Right ventricle myocardium inferior (tissue), 1 donor: ENCODE results near the gene PRKCE. TPM values are rescaled to one million over a fixed set of nuclear protein-coding genes. Genes with fewer than 3 reads are reported as not detected.
A peak's percentile ranks its signal among the peaks of the same experiment; 100 is the strongest.

Source experiments
- ATAC-seq: fragments of 200-7000 bp; cut with Tn5 transposase; one replicate; pipeline ENCODE4 v1.9.1; 2020; ENCODE audit warnings: mild to moderate bottlenecking, moderate library complexity
- DNase-seq: peaks from one replicate; pipeline ENCODE4 v3.0.0; 2021; ENCODE audit errors: missing footprints
- intact Hi-C: fragments of 100-400 bp; cut with DNase I; formaldehyde crosslinking; loops from one replicate; pipeline ENCODE4 v1.11.0; 2022
- total RNA-seq: library from RNA; stranded (reverse); fragmentation: NEBNext Ultra II Directional; extraction: Animal tissue kit (Norgen Biotek cat#: 25700); gene quantifications from one replicate; pipeline ENCODE4 v1.2.1, GENCODE V29; 2021
- donor health status: DM: no; HTN: yes; CAD: no; lungs with severe emphysema.

The PRKCE gene
- total RNA-seq, 1 donor from 2014 or later: 17.8 TPM

GRCh38 chr2:46082531-46083485 lies 431.3 kb downstream of the PRKCE start:
- DNase-seq (peak; percentile 74), ATAC-seq (peak; percentile 92)
- intact Hi-C loops: no loop called here

- DNase-seq (no peak), ATAC-seq (no peak)
- intact Hi-C loops: no loop called here
Measured at GRCh38 chr2:46086578-46087070, 435.1 kb downstream of the PRKCE start.

GRCh38 chr2:46087492-46087891 lies 436.0 kb downstream of the PRKCE start:
- no peak for DNase-seq
- intact Hi-C loops: no loop called here
- ATAC-seq: no peak

- ATAC-seq (peak; percentile 54), DNase-seq (no peak)
- intact Hi-C loops: loop anchor here (1.0 kb wide), 1 partner anchor 186 kb away; no protein-coding TSS in a partner anchor
Measured at GRCh38 chr2:46091004-46091403, 439.5 kb downstream of the PRKCE start.

GRCh38 chr2:46091961-46092667 lies 440.6 kb downstream of the PRKCE start:
- intact Hi-C loops: loop anchor here (1.0 kb wide), 1 partner anchor 185 kb away; no protein-coding TSS in a partner anchor
- no peak for DNase-seq
- ATAC-seq: no peak

GRCh38 chr2:46094689-46095088 lies 443.2 kb downstream of the PRKCE start:
- intact Hi-C loops: loop anchor here (2.0 kb wide), 1 partner anchor 22 kb away; no protein-coding TSS in a partner anchor
- DNase-seq (no peak), ATAC-seq (no peak)

- no peak for DNase-seq
- intact Hi-C loops: loop anchor here (2.0 kb wide), 1 partner anchor 21 kb away; no protein-coding TSS in a partner anchor
- no peak for ATAC-seq
Measured at GRCh38 chr2:46095830-46096229, 444.4 kb downstream of the PRKCE start.

GRCh38 chr2:46096260-46096659 lies 444.8 kb downstream of the PRKCE start:
- DNase-seq: no peak
- ATAC-seq: no peak
- intact Hi-C loops: no loop called here

- peak; percentile 85 for ATAC-seq
- DNase-seq: no peak
- intact Hi-C loops: no loop called here
Measured at GRCh38 chr2:46097714-46098480, 446.4 kb downstream of the PRKCE start.

GRCh38 chr2:46098621-46099062 lies 447.2 kb downstream of the PRKCE start:
- intact Hi-C loops: no loop called here
- DNase-seq: no peak
- no peak for ATAC-seq

GRCh38 chr2:46101557-46102220 lies 450.2 kb downstream of the PRKCE start:
- DNase-seq: no peak
- ATAC-seq: no peak
- intact Hi-C loops: no loop called here

GRCh38 chr2:46106690-46107089 lies 455.2 kb downstream of the PRKCE start:
- no peak for DNase-seq
- intact Hi-C loops: no loop called here
- no peak for ATAC-seq

GRCh38 chr2:46114996-46115395 lies 463.5 kb downstream of the PRKCE start:
- no peak for ATAC-seq
- intact Hi-C loops: no loop called here
- no peak for DNase-seq

GRCh38 chr2:46116150-46116549 lies 464.7 kb downstream of the PRKCE start:
- ATAC-seq (no peak), DNase-seq (no peak)
- intact Hi-C loops: loop anchor here (2.0 kb wide), 1 partner anchor 21 kb away; no protein-coding TSS in a partner anchor

- intact Hi-C loops: loop anchor here (2.0 kb wide), 1 partner anchor 22 kb away; no protein-coding TSS in a partner anchor
- DNase-seq: no peak
- ATAC-seq: no peak
Measured at GRCh38 chr2:46116553-46116991, 465.1 kb downstream of the PRKCE start.

- no peak for ATAC-seq
- intact Hi-C loops: loop anchor here (2.0 kb wide), 1 partner anchor 23 kb away; no protein-coding TSS in a partner anchor
- DNase-seq: no peak
Measured at GRCh38 chr2:46117379-46117778, 465.9 kb downstream of the PRKCE start.

GRCh38 chr2:46117994-46118393 lies 466.5 kb downstream of the PRKCE start:
- no peak for DNase-seq
- intact Hi-C loops: loop anchor here (2.0 kb wide), 1 partner anchor 23 kb away; no protein-coding TSS in a partner anchor
- ATAC-seq: no peak
